Raji (cell line): ENCODE results near the gene PPP1R16B.
A peak's percentile ranks its signal among the peaks of the same experiment; 100 is the strongest.

ENCODE experiments used
- POLR2A ChIP-seq: IDR thresholded peaks from 2 replicates; pipeline ENCODE4 v1.6.1; 2011; ENCODE audit warnings: low read depth, low read length, control low read depth; ENCODE audit not compliant: insufficient read depth

PPP1R16B gene

DNA sequence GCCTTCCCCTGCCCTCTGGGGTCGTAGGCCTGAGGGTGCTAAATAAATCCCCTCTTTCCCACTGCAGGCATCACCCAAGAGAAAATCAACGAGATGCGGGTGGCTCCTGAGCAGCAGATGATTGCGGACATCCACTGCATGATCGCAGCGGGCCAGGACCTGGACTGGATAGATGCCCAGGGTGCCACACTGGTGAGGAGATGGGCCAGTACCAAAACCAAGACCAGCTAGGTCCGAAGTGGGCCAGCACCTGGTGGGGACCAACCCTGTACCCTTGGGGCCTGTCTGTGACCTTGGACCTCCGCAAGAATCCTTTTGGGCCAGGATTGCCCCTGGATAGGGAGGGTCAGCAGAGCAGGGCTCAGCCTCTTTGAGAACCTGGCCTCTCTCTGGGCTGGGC lies 97.1 kb downstream of the PPP1R16B start:
- TF ChIP-seq POLR2A, result no peak

DNA sequence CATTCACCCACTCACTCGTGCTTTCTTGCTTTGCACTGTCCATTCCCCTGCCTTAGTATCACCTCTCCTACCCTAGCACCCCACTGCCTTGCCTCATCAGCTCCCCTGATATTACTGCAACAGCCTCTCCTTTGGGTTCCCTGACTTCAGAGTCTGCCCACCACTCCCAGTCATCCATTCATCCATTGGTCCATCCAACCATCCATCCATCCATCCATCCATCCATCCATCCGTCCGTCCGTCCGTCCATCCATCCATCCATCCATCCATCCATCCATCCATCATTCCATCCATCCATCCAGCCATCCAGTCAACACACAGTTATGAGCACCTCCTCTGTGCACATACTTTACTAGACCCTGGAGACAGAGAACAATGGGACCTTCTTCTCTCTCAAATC lies 97.8 kb downstream of the PPP1R16B start:
- no peak for TF ChIP-seq POLR2A

DNA sequence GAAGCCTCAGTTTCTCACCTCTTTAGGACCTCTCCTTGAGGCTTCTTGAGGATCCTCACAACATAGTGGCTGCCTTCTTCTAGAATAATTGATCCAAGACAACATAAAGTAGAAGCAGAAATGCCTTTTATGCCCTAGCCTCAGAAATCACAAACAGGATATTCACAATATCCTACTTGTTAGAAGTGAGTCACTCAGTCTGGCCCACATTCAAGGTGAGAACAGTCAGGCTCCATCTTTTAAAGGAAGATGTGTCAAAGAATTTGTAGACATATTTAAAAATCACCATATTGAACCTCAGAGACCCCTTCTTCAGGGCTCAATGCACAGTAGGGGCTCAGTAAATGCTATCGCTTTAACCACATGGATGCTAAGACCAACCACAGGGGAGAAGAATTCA lies 99.9 kb downstream of the PPP1R16B start:
- no peak for TF ChIP-seq POLR2A

DNA sequence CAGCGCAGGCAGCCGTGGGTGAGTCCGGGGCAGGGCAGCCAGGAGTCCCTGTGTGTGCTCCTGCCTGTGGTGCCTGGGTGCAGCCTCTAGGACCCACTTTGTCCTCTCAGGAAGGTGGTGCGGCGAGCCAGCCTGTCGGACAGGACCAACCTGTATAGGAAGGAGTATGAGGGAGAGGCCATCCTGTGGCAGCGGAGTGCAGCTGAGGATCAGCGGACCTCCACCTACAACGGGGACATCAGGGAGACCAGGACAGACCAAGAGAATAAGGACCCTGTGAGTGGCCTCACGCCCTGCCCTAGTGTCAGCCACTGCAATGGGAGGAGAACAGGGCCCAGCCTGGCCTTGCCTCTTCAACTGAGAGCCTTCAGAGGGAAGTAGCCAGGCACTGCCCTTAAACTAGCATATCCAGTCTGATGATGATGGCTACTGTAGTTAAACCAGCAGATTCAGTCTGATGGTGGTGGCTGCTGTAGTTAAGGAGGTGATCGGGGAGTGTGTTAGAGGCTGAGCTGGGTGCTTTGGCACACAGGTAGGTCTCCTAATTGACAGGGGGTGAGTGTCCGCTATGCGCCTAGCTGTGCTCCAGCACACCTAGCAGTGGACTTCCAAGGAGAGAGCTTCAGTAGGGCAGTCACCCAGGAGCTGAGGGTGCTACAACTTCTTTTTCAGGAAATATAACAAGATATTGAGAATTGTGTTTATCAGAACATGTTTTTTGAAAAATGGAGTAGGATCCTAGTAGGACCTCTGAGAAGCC lies 102.6 kb downstream of the PPP1R16B start:
- TF ChIP-seq POLR2A, result no peak

DNA sequence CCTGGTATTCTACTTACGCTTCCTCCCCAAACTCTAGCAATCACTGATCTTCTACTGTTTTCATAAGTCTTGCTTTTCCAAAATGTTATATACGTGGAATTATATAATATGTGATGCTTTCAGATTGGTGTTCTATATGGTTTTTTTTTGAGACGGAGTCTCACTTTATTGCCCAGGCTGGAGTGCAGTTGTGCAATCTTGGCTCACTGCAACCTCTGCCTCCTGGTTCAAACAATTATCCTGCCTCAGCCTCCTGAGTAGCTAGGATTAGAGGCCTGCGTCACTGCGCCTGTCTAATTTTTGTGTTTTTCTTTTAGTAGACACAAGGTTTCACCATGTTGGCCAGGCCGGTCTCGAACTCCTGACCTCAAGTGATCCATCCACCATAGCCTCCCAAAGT lies 109.9 kb downstream of the PPP1R16B start:
- TF ChIP-seq POLR2A, result no peak

DNA sequence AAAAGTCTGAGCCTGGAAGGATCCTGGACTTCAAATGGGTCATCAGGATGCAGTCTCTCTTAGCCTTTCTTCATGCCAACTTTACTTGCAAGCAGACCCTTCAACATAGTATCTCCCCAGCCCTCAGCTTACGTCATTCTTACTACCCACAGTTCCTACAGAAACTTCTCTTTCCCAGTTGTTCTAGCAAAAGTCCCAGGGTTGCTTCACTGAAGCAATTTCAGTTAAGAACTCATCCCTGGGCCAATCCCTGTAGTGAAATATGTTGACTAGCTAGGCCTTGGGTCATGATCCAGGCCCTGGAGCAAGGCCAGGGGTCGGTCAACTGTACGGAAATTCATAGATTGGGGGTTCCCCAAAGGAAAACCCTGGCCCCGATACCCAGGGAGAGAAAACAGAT lies 112.2 kb downstream of the PPP1R16B start:
- TF ChIP-seq POLR2A, result no peak

DNA sequence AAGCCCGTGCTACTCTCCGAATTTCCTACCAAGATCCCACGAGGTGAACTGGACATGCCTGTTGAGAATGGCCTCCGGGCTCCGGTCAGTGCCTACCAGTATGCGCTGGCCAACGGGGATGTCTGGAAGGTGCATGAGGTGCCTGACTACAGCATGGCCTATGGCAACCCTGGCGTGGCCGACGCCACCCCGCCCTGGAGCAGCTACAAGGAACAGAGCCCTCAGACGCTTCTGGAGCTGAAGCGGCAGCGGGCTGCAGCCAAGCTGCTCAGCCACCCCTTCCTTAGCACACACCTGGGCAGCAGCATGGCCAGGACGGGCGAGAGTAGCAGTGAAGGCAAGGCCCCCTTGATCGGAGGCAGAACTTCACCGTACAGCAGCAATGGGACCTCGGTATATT lies 112.7 kb downstream of the PPP1R16B start:
- no peak for TF ChIP-seq POLR2A

DNA sequence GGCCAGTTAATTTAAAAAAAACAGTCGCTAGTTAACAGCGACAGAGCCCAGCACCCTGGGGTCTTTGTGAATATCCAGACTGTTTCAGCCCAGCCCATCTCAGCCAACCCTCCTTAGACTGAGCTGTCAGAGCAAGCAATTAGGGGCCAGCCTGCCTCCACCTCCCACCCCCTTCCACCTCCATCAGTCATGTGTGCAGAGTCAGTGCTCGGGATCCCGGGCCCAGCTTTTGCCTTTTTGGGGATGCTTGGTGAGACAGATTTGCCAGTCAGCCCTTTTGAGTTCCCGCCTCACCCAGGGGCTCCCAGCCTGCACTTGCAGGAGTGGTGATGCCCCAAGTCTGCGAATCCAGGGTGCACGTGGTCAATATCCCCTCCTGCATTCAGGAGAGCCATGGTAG lies 114.2 kb downstream of the PPP1R16B start:
- no peak for TF ChIP-seq POLR2A

DNA sequence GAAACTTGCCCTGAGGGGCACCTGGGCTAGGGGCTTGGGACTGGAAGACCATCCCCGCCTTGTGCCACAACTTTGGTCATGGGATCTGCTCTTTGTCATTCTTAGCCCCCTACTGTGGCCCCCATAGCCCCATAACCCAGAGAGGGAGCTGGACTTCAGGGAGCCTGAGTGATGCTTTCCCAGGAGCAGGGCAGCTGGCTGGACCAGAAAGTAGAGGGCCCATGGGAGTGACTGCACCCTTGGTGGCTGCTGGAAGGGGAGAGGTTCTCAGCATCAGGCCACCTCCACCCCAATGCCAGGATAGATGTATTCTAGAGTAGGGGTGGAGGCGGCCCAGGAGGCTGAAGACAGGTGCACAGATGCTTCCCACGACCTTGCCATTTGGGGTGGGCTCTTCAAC lies 114.9 kb downstream of the PPP1R16B start:
- no peak for TF ChIP-seq POLR2A

DNA sequence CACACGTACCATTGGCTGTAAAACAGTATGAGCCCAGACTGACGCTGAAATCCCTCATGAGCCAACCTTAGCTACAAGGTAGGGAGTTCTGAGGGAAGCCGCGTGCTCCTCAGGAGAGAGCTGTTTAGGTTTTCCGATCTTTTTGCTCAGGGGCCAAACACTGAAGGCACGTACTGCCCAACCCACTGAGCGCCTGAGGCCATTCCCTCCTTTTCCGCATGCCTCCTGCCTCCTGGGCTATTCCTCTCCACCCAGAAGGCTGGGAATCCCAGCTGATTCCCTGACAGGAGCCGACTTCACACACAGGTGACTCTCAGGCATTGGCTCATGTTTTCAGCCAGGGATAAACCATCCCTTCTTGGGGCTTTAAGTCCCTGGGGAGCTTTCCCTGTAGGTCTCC lies 115.4 kb downstream of the PPP1R16B start:
- no peak for TF ChIP-seq POLR2A

DNA sequence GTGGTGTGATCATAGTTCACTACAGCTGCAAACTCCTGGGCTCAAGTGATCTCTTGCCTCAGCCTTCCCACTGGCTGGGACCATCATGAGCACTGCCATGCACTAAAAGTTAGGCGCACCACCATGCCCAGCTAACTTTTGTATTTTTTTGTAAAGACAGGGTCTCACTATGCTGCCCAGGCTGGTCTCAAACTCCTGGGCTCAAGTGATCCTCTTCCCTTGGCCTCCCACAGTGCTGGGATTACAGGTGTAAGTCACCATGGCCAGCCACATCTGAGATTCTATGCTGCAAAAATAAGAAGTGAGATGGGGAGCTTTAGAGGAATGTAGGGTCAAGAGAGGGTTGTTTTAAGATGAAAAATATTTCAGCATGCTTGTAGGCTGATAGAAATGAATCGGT lies 119.2 kb downstream of the PPP1R16B start:
- no peak for TF ChIP-seq POLR2A

DNA sequence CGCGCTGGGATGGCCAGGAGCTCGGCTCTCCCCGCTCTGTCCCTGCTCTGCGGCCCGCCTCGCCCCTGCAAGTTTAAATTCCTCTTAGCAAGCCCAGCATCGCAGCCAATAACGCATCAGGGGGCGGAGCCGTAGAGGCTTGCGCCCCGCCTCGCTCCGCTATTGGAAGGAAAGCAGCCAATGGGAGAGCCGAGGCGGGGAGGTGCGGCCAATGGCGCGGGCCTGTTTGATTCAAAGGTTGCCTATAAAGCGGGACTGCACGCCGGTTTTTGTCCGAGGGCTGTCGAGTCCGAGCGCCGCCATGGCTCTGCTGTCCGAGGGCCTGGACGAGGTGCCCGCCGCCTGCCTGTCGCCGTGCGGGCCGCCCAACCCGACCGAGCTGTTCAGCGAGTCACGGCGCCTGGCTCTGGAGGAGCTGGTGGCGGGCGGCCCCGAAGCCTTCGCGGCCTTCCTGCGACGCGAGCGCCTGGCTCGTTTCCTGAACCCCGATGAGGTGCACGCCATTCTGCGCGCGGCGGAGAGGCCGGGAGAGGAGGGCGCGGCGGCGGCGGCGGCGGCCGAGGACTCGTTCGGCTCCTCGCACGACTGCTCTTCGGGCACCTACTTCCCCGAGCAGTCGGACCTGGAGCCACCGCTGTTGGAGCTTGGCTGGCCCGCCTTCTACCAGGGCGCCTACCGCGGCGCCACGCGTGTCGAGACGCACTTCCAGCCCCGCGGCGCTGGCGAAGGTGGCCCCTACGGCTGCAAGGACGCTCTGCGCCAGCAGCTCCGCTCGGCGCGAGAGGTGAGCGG lies 120.8 kb downstream of the PPP1R16B start, which contains the start of gene FAM83D:
Gene FAM83D (plus strand): TSS at position 276 of the 792 bp plus-strand sequence. CDS start 26 bp downstream, at position 302.
- peak; percentile 95 for TF ChIP-seq POLR2A

DNA sequence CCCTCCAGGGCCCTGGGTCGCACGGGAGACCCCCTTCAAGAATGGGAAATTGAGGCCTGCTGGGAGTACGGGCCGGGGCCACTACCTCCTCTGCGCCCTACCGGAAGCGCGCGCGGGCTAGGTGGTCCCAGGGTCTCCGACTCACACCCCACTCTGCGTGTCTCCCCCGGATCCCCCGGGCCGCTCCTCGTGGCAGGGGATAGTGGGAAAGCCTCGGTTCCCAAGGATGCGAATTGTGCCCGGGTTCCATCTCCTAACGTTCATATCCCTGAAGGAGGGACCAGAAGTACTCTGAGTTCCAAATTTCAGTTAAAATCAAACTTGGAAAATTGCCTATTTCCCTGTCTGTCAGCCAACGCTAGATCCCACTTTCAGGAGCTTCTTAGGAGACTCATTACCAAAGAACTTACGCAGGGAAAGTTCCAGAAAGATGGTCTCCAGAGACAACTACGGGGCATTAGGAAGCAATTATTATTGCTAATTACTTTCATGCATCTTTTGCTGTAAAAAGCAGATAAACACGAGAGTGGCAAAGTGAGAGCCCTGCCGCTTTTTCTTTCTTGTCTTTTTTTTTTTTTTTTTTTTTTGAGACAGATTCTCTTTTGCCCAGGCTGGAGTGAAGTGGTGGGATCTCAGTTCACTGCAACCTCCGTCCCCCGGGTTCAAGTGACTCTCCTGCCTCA lies 121.6 kb downstream of the PPP1R16B start:
- TF ChIP-seq POLR2A, result no peak

DNA sequence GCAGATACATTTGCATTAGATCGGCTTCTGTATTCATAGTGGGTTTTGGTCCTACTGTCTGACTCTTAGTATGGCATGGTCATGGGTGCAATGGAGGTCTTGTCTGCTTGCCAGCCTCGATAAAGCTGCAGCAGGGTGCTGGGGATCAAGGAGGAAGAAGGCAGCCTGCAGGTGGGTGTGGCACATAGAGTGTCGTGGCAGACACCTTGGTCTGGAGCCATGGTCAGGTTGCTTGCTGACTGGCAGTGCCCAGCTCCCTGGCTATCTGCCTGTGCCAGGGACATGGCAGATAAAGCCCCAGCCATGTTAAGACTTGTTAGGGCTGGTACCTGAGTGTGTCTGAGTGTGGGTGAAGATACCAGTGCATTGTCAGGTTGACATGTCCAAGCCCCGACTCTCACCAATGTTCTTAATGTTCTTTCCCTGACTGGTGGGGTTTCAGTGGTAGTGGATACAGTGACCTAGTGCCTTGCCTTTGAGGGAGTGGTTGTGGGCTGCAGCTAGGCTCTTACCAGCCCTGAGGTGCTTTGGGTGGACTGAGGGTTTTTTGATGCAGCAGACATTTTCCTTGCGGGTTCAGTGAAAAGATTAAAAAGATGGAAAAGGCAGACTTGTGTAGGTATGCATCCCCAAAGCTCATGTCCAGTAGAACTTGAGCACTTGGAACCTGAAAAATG lies 122.5 kb downstream of the PPP1R16B start:
- no peak for TF ChIP-seq POLR2A

DNA sequence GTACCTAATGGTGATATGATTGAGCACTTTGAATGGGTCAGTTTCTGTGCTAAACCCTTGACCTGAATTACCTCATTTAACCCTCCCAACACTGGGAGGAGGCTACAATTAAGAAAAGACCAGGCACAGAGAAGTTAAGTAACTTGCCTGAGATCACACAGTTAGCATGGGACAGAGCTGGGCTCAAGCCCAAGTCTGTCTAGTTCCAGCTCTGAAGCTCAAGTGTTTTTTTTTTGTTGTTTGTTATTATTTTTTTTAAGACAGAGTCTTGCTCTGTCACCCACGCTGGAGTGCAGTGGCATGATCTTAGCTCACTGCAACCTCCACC lies 124.7 kb downstream of the PPP1R16B start:
- TF ChIP-seq POLR2A, result no peak
